K562 (cell line): ENCODE measurements around the gene LIX1L. TPM values are rescaled to one million over a fixed set of nuclear protein-coding genes. Genes with fewer than 3 reads are reported as not detected.
A peak's percentile ranks its signal among the peaks of the same experiment; 100 is the strongest.

Experiments
- ARID2 ChIP-seq: fragments of 450-650 bp; IDR thresholded peaks from 2 replicates; pipeline ENCODE4 v1.6.1; 2017; ENCODE audit warnings: antibody characterized with exemption, mild to moderate bottlenecking
- ATF1 ChIP-seq, 2 experiments: fragments of 450-650 bp in 1 of 2; IDR thresholded peaks; 2 replicates each; pipeline ENCODE4 v1.6.1; 2016; ENCODE audit warnings: missing compliant biosample characterization in 1 of 2, missing genetic modification characterization in 1 of 2
- BACH1 ChIP-seq: fragments of 200-800 bp; sonication (Bioruptor generic); IDR thresholded peaks from 2 replicates; pipeline ENCODE4 v1.6.1; 2016; ENCODE audit warnings: missing genetic modification characterization, missing compliant biosample characterization
- BMI1 ChIP-seq: fragments of 150-350 bp; IDR thresholded peaks from 2 replicates; pipeline ENCODE4 v1.6.1; 2014; ENCODE audit warnings: low read length
- BRF1 ChIP-seq: IDR thresholded peaks from 3 replicates; pipeline ENCODE4 v1.6.1; 2011; ENCODE audit warnings: borderline replicate concordance, mild to moderate bottlenecking; ENCODE audit not compliant: insufficient read length; ENCODE audit errors: extremely low read depth
- CBX1 ChIP-seq: sonication (generic); IDR thresholded peaks from 2 replicates; pipeline ENCODE4 v1.6.1; 2016; ENCODE audit warnings: antibody characterized with exemption, low read depth, mild to moderate bottlenecking
- KAT2B ChIP-seq: IDR thresholded peaks from one replicate; pipeline ENCODE4 v1.6.1; 2012; ENCODE audit warnings: low read depth, mild to moderate bottlenecking, control low read depth, inconsistent platforms, low read length, moderate library complexity
- KDM5B ChIP-seq: fragments of 200-600 bp; sonication (generic); IDR thresholded peaks from 2 replicates; pipeline ENCODE4 v1.6.1; 2012; ENCODE audit warnings: low read depth, mild to moderate bottlenecking, moderate library complexity, low read length, control low read depth, inconsistent platforms; ENCODE audit not compliant: insufficient replicate concordance
- KHSRP ChIP-seq: fragments of 450-650 bp; IDR thresholded peaks from 2 replicates; pipeline ENCODE4 v1.6.1; 2017
- KLF16 ChIP-seq: IDR thresholded peaks from 2 replicates; pipeline ENCODE4 v1.6.1; 2016; ENCODE audit warnings: antibody characterized with exemption
- PATZ1 ChIP-seq: fragments of 250-450 bp; sonication (Bioruptor Pico); IDR thresholded peaks from 2 replicates; pipeline ENCODE4 v1.5.0; 2020; ENCODE audit warnings: mild to moderate bottlenecking, borderline replicate concordance
- POLR2G ChIP-seq: fragments of 200-400 bp; formaldehyde crosslinking; IDR thresholded peaks from 2 replicates; pipeline ENCODE4 v1.6.1; 2017; ENCODE audit warnings: low read depth, mild to moderate bottlenecking, antibody characterized with exemption, low read length, moderate library complexity
- RBM39 ChIP-seq: fragments of 200-400 bp; formaldehyde crosslinking; optimal IDR thresholded peaks from 2 replicates; pipeline ENCODE3; 2018; ENCODE audit warnings: low read depth, low read length
- RUNX1 ChIP-seq: sonication (generic); IDR thresholded peaks from 2 replicates; pipeline ENCODE4 v1.6.1; 2016; ENCODE audit warnings: antibody characterized with exemption, low read depth
- SMARCA4 ChIP-seq: fragments of 450-650 bp; IDR thresholded peaks from 2 replicates; pipeline ENCODE4 v1.6.1; 2016
- THRAP3 ChIP-seq: fragments of 450-650 bp; IDR thresholded peaks from 2 replicates; pipeline ENCODE4 v1.6.1; 2016; ENCODE audit warnings: mild to moderate bottlenecking, inconsistent platforms, borderline replicate concordance
- WHSC1 ChIP-seq: IDR thresholded peaks from one replicate; pipeline ENCODE4 v1.6.1; 2012; ENCODE audit warnings: low read length, control low read depth, inconsistent platforms
- ZNF134 ChIP-seq: fragments of 250-450 bp; sonication (Bioruptor Pico); conservative IDR thresholded peaks from 2 replicates; pipeline ENCODE4 v1.4.0; 2020
- ZNF146 ChIP-seq: IDR thresholded peaks from one replicate; pipeline ENCODE4 v1.6.1; 2018; ENCODE audit warnings: missing compliant biosample characterization; ENCODE audit not compliant: unreplicated experiment
- ZNF23 ChIP-seq: fragments of 250-450 bp; sonication (Bioruptor Pico); IDR thresholded peaks from 2 replicates; pipeline ENCODE4 v1.4.0; 2020; ENCODE audit warnings: mild to moderate bottlenecking
- ZNF232 ChIP-seq: sonication (generic); formaldehyde crosslinking; IDR thresholded peaks from 2 replicates; pipeline ENCODE4 v1.8.0; 2022; ENCODE audit warnings: mild to moderate bottlenecking, missing genetic modification reagents
- ZNF347 ChIP-seq: fragments of 450-650 bp; formaldehyde crosslinking; IDR thresholded peaks from 2 replicates; pipeline ENCODE4 v1.4.0; 2020; ENCODE audit warnings: low read depth, mild to moderate bottlenecking, moderate library complexity
- ZNF41 ChIP-seq: fragments of 250-450 bp; sonication (Bioruptor Pico); conservative IDR thresholded peaks from 2 replicates; pipeline ENCODE4 v1.4.0; 2020; ENCODE audit warnings: mild to moderate bottlenecking
- ZNF518B ChIP-seq: fragments of 250-450 bp; sonication (Bioruptor Pico); IDR thresholded peaks from 2 replicates; pipeline ENCODE4 v1.5.0; 2021; ENCODE audit warnings: mild to moderate bottlenecking, moderate library complexity
- ZNF699 ChIP-seq: fragments of 250-450 bp; sonication (Bioruptor Pico); IDR thresholded peaks from 2 replicates; pipeline ENCODE4 v1.8.0; 2021; ENCODE audit warnings: mild to moderate bottlenecking, moderate library complexity; ENCODE audit not compliant: insufficient replicate concordance
- polyA plus RNA-seq, 8 experiments: library from polyadenylated mRNA; depleted of rRNA in 4 of 8; stranded (reverse) in 5 of 8; unstranded in 3 of 8; fragments of >200 nt; fragmentation: Nextera tagmentation in 2 of 8; fragmentation: Illumina TruSeq in 1 of 8; extraction: Ambion mirVana in 2 of 8; extraction: Trizol in 1 of 8; gene quantifications; 2 replicates each; pipeline versions ENCODE4 v1.2.1 to v1.2.3, GENCODE V29; 2011 to 2014; ENCODE audit warnings: inconsistent platforms in 1 of 8, missing spikeins in 1 of 8
- total RNA-seq, 7 experiments: library from RNA; depleted of rRNA in 6 of 7; stranded (reverse); fragments of >200 nt in 6 of 7; fragmentation: Illumina TruSeq in 2 of 7; extraction: Trizol in 2 of 7; gene quantifications; 2 replicates each; pipeline versions ENCODE4 v1.2.1 to v1.2.3, GENCODE V29; 2011 to 2021; ENCODE audit warnings: low replicate concordance in 1 of 7

LIX1L gene
- total and polyA plus RNA-seq, 9 of the 15 experiments (the other 6 are each of a cell fraction or from before 2014, with no cell fraction given) = 4.6 to 26.5 (median 12.5) TPM

- TF ChIP-seq ARID2 (no peak), ATF1 (CRISPR knock-in tag; IDR thresholded peaks at IDR 0.05) (no peak), ATF1 (tag; IDR thresholded peaks at IDR 0.05) (no peak), PATZ1 (CRISPR knock-in tag) (peak; percentile 95), KAT2B (no peak), CBX1 (peak; percentile 51; the same call in 1 of the 2 replicates), POLR2G (peak; percentile 70), ZNF518B (peak; percentile 90), BMI1 (no peak), ZNF23 (CRISPR knock-in tag) (no peak), RBM39 (no peak), WHSC1 (no peak), KHSRP (peak; percentile 4), ZNF146 (CRISPR knock-in tag) (no peak), ZNF232 (CRISPR knock-in tag) (no peak), ZNF699 (CRISPR knock-in tag) (no peak), BACH1 (tag) (no peak), KLF16 (no peak), BRF1 (no peak), ZNF347 (CRISPR knock-in tag) (peak; percentile 86), KDM5B (peak; percentile 92), ZNF134 (CRISPR knock-in tag) (peak; percentile 69), SMARCA4 (no peak), RUNX1 (peak; percentile 87; the same call in 1 of the 2 replicates), ZNF41 (CRISPR knock-in tag) (peak; percentile 65; the same call in 1 of the 2 replicates), THRAP3 (no peak; the same call in 1 of the 2 replicates)
These were observed 34.1 kb upstream of the LIX1L start (continued) for GRCh38 chr1:145991735-145992412.
